Measurements from ENCODE around the gene ARL3. TPM values are rescaled to one million over a fixed set of nuclear protein-coding genes. Genes with fewer than 3 reads are reported as not detected.

The ARL3 gene
- total RNA-seq, 1 donor from 2014 or later = 34.6 TPM

DNA sequence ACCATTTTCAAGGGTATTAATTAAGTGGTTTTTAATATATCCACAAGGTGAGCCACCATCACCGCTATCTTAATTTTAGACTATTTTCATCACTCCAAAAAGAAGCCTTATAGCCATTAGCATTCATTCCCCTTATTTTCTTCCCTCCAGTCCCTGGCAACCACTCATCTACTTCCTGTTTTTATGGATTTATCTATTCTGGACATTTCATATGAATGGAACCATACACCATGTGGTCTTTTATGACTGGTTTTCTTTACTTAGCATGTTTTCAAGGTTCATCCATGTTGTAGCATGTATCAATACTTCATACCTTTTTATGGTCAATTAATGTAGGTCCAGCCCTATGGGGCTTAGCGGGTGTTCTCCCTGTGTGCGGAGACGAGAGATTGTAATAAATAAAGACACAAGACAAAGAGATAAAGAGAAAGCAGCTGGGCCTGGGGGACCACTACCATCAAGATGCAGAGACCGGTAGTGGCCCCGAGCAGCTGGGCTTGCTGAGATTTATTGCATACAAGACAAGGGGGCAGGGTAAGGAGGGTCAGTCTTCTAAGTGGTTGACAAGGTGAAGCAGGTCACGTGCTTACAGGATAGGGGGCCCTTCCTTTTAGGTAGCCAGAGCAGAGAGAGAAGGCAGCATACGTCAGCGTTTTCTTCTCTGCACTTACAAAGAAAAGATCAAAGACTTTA, 44.2 kb upstream of the ARL3 start:
- Mint-ChIP-seq H3K27ac (ENCODE audit: unreplicated experiment) (no peak overlapping the region), H3K27me3 (ENCODE audit: low read depth) (no peaks in the 10 kb centered on the region), H3K4me1 (peaks cover 13% of the 10 kb centered on the region), H3K9me3 (no peaks in the 10 kb centered on the region), H3K4me3 (no peak overlapping the region), H3K36me3 (ENCODE audit: low read depth) (peaks cover 3% of the 10 kb centered on the region)
- TF ChIP-seq, protein P1, sequence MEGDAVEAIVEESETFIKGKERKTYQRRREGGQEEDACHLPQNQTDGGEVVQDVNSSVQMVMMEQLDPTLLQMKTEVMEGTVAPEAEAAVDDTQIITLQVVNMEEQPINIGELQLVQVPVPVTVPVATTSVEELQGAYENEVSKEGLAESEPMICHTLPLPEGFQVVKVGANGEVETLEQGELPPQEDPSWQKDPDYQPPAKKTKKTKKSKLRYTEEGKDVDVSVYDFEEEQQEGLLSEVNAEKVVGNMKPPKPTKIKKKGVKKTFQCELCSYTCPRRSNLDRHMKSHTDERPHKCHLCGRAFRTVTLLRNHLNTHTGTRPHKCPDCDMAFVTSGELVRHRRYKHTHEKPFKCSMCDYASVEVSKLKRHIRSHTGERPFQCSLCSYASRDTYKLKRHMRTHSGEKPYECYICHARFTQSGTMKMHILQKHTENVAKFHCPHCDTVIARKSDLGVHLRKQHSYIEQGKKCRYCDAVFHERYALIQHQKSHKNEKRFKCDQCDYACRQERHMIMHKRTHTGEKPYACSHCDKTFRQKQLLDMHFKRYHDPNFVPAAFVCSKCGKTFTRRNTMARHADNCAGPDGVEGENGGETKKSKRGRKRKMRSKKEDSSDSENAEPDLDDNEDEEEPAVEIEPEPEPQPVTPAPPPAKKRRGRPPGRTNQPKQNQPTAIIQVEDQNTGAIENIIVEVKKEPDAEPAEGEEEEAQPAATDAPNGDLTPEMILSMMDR (conservative IDR thresholded peaks at IDR 0.05) = no peak
- no peak for DNase-seq (ENCODE audit: low read depth, low spot score)

DNA sequence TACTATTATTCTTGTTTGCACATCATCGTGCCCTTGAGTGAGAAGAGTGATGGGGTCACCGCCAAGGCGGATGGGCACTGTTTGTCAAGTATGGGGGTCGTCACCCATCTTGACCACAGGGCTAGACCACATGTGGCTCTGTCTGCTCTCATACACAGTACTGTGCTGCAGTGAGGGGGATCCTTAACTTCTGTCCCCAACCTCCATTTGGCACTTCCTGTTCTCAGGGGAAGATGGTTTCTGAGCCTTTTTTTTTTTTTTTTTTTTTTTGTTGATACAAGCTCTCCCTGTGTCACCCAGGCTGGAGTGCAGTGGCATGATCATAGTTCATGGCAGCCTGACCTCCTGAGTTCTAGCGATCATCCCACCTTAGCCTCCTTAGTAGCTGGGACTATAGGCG, 43.1 kb upstream of the ARL3 start:
- Mint-ChIP-seq H3K27ac (ENCODE audit: unreplicated experiment) (no peak overlapping the region), H3K4me3 (no peak overlapping the region), H3K9me3 (no peaks in the 10 kb centered on the region), H3K4me1 (peaks cover 18% of the 10 kb centered on the region), H3K36me3 (ENCODE audit: low read depth) (peaks cover 3% of the 10 kb centered on the region), H3K27me3 (ENCODE audit: low read depth) (no peaks in the 10 kb centered on the region)
- DNase-seq (ENCODE audit: low read depth, low spot score) = no peak
- TF ChIP-seq, protein P1 (conservative IDR thresholded peaks at IDR 0.05) = no peak

GRCh38 chr10:102753718-102754117, 39.5 kb upstream of the ARL3 start:
- peaks cover 16% of the 10 kb centered on the region for H3K4me1 Mint-ChIP-seq
- H3K27ac Mint-ChIP-seq (ENCODE audit: unreplicated experiment) = no peak overlapping the region
- H3K27me3 Mint-ChIP-seq (ENCODE audit: low read depth) = no peaks in the 10 kb centered on the region
- no peak overlapping the region for H3K4me3 Mint-ChIP-seq
- no peak for DNase-seq (ENCODE audit: low read depth, low spot score)
- TF ChIP-seq, protein P1 (conservative IDR thresholded peaks at IDR 0.05) = no peak
- no peaks in the 10 kb centered on the region for H3K9me3 Mint-ChIP-seq
- H3K36me3 Mint-ChIP-seq (ENCODE audit: low read depth) = no peaks in the 10 kb centered on the region

DNA sequence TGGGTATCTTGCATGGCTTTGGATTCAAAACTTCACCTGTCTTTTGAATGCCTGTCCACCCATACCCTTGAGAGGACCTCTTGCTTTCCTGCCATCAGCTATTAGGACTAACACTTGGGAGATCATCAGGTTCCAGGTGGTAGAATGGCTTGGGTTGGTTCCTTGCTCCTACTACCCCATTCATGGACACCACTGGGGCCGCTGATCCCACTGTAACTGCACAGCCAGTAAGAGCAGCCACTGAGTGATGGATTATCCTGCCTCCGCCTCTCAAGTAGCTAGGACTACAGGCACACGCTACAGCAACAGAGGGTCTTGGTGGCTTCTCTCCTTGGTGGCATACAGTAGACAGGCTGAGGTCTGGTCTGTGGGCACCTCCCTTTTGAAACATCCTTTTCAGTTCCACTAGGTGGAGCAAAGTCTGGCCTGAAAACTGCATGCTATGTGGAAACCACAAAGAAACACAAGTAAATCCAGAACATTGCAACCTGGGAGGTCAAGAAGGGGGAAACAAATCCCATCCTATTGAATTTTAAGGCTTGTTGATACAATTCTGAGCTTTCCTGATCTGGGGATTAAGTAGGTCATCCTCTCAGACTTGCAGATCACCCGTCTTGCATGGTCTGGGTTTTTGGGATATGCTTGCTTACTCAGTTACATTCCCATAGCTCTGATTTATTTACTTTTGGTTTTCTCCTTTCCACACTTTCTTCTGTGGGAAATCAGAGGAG, 38.9 kb upstream of the ARL3 start:
- Mint-ChIP-seq H3K9me3 (no peaks in the 10 kb centered on the region), H3K4me3 (no peak overlapping the region), H3K27ac (ENCODE audit: unreplicated experiment) (no peak overlapping the region), H3K27me3 (ENCODE audit: low read depth) (no peaks in the 10 kb centered on the region), H3K4me1 (peaks cover 16% of the 10 kb centered on the region), H3K36me3 (ENCODE audit: low read depth) (no peaks in the 10 kb centered on the region)
- DNase-seq (ENCODE audit: low read depth, low spot score) = no peak
- TF ChIP-seq, protein P1 (conservative IDR thresholded peaks at IDR 0.05) = peak; percentile 61

DNA sequence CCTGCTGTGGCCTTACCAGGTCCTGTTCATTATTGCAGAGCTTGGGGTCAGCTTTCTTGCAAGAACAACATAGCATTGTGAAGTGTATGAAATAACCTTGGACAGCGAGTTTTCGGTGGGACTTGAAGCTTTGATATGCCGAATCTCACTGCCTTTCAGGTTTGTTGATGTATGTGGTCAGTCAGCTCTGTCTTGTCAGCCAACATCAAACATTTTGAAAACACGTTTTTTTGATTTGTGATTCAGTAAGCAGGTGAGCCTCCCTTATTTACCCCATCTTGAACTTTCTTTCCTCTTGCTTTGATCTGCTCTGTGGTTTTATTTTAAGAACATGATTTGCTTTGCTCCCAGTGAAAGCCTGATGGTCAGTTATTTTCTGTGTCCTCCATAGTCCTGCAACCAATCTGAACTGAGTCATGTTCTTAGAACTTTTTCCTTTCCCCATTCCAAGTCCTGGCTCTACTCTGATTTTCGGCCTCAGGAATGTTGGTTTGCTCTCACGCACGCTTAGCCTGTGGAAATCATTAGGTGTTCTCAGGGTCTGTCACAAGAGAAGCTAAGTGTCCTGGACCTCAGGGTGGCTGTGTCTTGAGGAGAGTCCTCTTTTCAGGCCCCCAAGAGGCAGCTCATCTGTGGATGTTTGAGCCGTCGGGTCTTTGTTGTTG, 38.2 kb upstream of the ARL3 start:
- TF ChIP-seq, protein P1 (conservative IDR thresholded peaks at IDR 0.05) = no peak
- no peak for DNase-seq (ENCODE audit: low read depth, low spot score)
- H3K4me3 Mint-ChIP-seq = no peak overlapping the region
- H3K27me3 Mint-ChIP-seq (ENCODE audit: low read depth) = no peaks in the 10 kb centered on the region
- no peak overlapping the region for H3K27ac Mint-ChIP-seq (ENCODE audit: unreplicated experiment)
- H3K36me3 Mint-ChIP-seq (ENCODE audit: low read depth) = no peaks in the 10 kb centered on the region
- no peaks in the 10 kb centered on the region for H3K9me3 Mint-ChIP-seq
- H3K4me1 Mint-ChIP-seq = peaks cover 15% of the 10 kb centered on the region

Data from neural crest cell (in vitro differentiated cells).